Erythroblast (primary cell): ENCODE results near the gene PIK3IP1.

Experiments
- GATA1 ChIP-seq: IDR thresholded peaks from 2 replicates; pipeline ENCODE4 v1.6.1; 2011; ENCODE audit warnings: low read depth, mild to moderate bottlenecking, control low read depth, low read length, moderate library complexity
- POLR2A ChIP-seq: IDR thresholded peaks from 2 replicates; pipeline ENCODE4 v1.6.1; 2011; ENCODE audit warnings: mild to moderate bottlenecking, low read length

GRCh38 chr22:31340360-31340759, 48.1 kb upstream of the PIK3IP1 start:
- TF ChIP-seq POLR2A (no peak), GATA1 (no peak)
